ENCODE data around the gene TBXT.
"Not testable (repeated sequence)": the region's sequence is repeated elsewhere in the genome, so short reads cannot be mapped to it uniquely, and the experiment has no call there.

- TF ChIP-seq FOXA1 (IDR thresholded peaks at IDR 0.05); BHLHE40 (IDR thresholded peaks at IDR 0.05; ENCODE audit: borderline replicate concordance); ELF4 (IDR thresholded peaks at IDR 0.05); ZNF384 (IDR thresholded peaks at IDR 0.05); SP1 (IDR thresholded peaks at IDR 0.05); FOXK2 (IDR thresholded peaks at IDR 0.05); L3MBTL2 (conservative IDR thresholded peaks at IDR 0.05); HDGF (IDR thresholded peaks at IDR 0.05; ENCODE audit: borderline replicate concordance): not testable (repeated sequence)
Measured at GRCh38 chr6:166123115-166123514, 44.5 kb downstream of the TBXT start.
